ENCODE measurements around the gene CCDC6.
"Not testable (repeated sequence)": the region's sequence is repeated elsewhere in the genome, so short reads cannot be mapped to it uniquely, and the experiment has no call there.

The CCDC6 gene

GRCh38 chr10:59879363-59879913 lies 26.9 kb downstream of the CCDC6 start:
- no peak for DNase-seq

GRCh38 chr10:59878915-59879314 lies 27.4 kb downstream of the CCDC6 start:
- DNase-seq, result no peak

- no peak for DNase-seq
These were observed 28.1 kb downstream of the CCDC6 start for GRCh38 chr10:59878289-59878688.

- DNase-seq, result no peak
These were observed 29.1 kb downstream of the CCDC6 start for GRCh38 chr10:59877191-59877671.

- no peak for DNase-seq
These were observed 29.7 kb downstream of the CCDC6 start for GRCh38 chr10:59876695-59877094.

GRCh38 chr10:59876208-59876607 lies 30.1 kb downstream of the CCDC6 start:
- DNase-seq, result not testable (repeated sequence)

- DNase-seq, result no peak
These were observed 32.5 kb downstream of the CCDC6 start for GRCh38 chr10:59873896-59874295.

- no peak for DNase-seq
These were observed 33.4 kb downstream of the CCDC6 start for GRCh38 chr10:59872892-59873463.

- DNase-seq, result no peak
These were observed 36.2 kb downstream of the CCDC6 start for GRCh38 chr10:59870152-59870551.

GRCh38 chr10:59869594-59869940 lies 36.8 kb downstream of the CCDC6 start:
- DNase-seq, result no peak

- DNase-seq, result no peak
These were observed 37.4 kb downstream of the CCDC6 start for GRCh38 chr10:59868696-59869593.

GRCh38 chr10:59867590-59867989 lies 38.8 kb downstream of the CCDC6 start:
- DNase-seq, result no peak

GRCh38 chr10:59865101-59865500 lies 41.3 kb downstream of the CCDC6 start:
- DNase-seq, result no peak

- DNase-seq, result no peak
These were observed 42.0 kb downstream of the CCDC6 start for GRCh38 chr10:59864141-59864962.

GRCh38 chr10:59859570-59859969 lies 46.8 kb downstream of the CCDC6 start:
- DNase-seq, result no peak

- no peak for DNase-seq
These were observed 48.4 kb downstream of the CCDC6 start for GRCh38 chr10:59857921-59858320.

GRCh38 chr10:59857049-59857448 lies 49.3 kb downstream of the CCDC6 start:
- DNase-seq, result no peak

GRCh38 chr10:59856104-59856503 lies 50.3 kb downstream of the CCDC6 start:
- DNase-seq, result no peak

- no peak for DNase-seq
These were observed 51.8 kb downstream of the CCDC6 start for GRCh38 chr10:59854571-59854970.

- DNase-seq, result no peak
These were observed 53.7 kb downstream of the CCDC6 start for GRCh38 chr10:59852670-59853069.

- no peak for DNase-seq
These were observed 54.5 kb downstream of the CCDC6 start for GRCh38 chr10:59851864-59852263.

GRCh38 chr10:59847888-59848287 lies 58.5 kb downstream of the CCDC6 start:
- no peak for DNase-seq

- DNase-seq, result no peak
These were observed 59.0 kb downstream of the CCDC6 start for GRCh38 chr10:59847326-59847725.
